Right kidney (tissue), 1 donor: Measurements from ENCODE around the gene PLEKHN1.
A peak's percentile ranks its signal among the peaks of the same experiment; 100 is the strongest.
"Not testable (repeated sequence)": the region's sequence is repeated elsewhere in the genome, so short reads cannot be mapped to it uniquely, and the experiment has no call there.

ENCODE experiments used
- DNase-seq: peaks from one replicate; pipeline ENCODE4 v3.0.0-alpha.2; 2016

The PLEKHN1 gene

DNA sequence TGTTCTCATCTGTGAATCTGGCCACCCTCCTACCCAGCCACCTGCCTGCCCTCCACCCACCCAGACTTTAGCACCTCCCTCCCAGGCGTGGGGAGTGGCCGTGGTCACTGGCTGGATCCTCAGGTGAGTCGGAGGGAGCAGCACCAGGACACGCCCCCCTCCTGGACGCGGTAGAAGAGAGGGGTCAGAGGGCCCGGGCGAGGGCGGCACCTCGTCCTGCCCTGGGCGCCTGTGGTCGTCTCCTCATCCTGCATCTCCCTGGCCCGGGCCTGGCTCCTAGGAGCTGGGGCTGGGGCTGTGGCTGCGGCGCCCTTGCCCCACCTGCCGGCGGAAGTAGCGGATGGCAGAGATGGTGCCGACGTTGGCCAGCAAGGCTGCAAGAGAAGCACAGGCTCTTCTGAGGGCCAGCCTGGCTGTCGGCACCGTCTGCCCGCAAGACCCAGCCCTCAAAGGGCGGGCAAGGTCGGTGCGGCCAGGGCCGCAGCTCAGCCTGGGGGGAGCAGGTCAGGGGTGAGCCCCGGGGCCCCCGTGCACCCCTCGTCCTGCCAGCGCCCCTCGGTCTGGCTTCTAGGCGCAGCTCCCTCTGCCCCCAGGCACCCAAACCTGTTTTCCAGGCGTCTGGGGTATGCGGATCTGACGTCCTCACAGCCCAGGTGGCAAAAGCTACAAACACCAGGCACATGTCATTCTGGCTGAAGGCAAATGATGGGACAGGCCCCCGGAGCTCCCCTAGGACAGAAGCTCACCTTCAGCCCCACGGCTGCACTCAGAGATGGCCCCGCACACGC is 9.8 kb downstream of the PLEKHN1 start:
- peak; percentile 74 for DNase-seq

GRCh38 chr1:976791-977190 is 10.5 kb downstream of the PLEKHN1 start:
- DNase-seq: not testable (repeated sequence)

DNA sequence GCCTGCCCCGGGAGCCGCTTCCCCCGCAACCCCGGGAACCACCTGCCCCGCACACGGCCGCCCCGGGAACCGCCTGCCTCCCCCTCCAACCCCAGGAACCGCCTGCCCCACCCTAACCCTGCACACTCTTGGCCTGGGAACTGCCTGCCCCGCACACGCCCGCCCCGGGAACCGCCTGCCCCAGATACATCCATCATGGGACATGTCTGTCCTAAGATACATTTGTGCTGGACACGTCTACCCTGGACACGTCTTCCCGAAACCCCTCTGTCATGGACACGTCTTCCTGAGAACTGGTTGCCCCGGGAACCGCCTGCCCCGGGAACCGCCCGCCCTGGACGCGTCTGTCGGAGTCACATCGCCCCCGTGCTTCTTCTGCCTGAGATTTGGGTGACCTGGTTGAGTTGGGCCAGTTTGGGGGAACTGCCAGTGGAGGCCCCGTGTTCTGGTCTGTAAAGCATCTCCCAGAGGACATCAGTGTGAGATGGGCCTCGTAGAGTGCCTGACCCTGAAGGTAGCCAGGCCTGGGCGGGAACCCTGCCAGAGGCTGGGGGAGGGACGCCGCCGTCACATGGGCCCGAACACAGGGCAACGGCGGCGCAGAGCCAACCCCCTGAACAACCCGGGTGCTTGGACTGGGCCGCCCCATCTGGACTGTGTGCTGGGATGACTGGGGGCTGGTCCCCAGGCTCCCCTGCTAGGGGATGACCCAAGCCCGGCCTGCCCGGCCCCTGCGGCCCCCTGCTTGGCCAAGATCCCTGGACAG is 12.0 kb downstream of the PLEKHN1 start:
- DNase-seq: no peak

DNA sequence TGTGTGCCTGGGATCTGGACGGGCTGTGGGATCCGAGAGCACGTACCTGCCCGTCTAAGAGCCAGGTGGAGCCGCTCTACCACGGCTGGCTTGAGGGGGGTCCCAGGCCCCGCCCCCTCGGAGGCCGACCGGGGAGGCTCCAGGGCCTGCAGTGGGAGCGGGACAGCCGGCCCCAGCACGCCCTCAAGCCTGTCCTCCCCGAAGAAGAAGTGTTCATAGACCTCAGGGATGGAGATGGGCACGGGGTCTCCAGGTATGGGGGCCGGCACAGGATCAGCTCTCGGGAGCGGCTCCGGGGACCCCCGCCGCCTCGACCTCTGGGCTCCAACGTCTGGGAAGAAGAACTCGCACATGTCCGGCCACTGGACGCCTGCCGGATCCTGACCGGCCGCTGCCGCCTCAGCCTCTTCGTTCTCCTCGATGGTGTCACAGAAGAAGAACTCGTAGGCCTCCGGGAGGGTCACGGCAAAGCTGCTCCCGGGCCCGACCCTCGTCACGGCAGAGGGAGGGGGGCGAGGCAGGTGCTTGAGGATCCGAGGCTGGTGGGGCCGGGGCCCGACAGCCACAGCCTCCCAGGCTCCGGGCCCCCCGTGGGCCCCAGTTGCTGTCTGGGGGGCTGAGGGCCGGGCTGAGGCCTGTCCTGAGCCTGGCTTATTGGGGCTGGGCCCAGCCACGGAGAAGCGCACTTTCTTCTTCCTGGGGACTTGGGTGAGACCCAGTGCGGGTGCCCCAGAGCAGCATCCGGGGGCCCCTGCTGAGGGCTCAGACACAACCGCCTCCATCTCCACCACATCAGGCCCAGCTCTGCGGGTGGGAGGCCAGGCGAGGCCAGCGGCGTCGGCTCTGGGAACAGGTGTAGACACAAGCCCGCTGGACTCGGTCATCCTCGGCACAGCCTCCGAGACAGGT is 12.8 kb downstream of the PLEKHN1 start:
- no peak for DNase-seq

GRCh38 chr1:979744-980072 is 13.4 kb downstream of the PLEKHN1 start:
- no peak for DNase-seq

GRCh38 chr1:980137-980571 is 13.9 kb downstream of the PLEKHN1 start:
- no peak for DNase-seq

DNA sequence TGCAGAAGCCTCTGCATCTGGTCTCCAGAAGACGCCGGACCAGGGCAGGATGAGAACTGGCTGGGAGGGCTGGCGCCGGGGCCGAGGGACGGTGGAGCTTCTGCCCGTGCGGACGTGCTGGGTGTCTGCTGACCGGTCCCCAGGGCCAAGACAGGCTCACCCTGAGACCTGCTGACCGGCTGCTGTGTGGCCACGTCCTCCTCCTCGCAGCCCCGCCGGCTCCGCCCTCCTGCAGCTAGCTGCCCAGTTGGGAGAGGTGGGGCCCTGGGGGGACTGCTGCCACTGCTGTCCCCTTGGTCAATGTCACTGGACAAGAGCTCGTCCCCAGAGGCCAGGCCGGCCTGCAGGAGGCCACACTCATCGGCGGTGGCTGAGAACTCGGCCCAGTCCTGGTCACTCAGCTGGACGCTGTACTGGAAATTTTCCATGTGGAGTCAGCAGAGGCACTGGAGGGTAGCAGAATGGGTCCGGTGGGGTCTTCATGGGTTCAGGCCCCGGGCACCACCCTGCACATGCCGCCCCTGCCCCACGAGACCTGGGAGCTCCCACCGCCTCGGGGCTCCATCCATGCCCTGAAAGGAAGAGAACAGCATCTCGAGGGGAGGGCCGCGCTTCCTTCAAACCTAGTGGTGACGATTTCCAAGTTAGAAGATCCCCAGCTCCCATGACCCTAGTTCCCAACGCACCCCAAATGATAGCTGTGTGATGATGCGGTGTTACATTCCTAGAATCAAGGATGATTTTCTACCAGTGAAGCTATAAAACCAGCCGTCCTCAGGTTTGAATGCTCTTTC is 14.5 kb downstream of the PLEKHN1 start:
- no peak for DNase-seq

GRCh38 chr1:981491-981954 is 15.2 kb downstream of the PLEKHN1 start:
- DNase-seq: no peak

GRCh38 chr1:981955-982558 is 15.8 kb downstream of the PLEKHN1 start, which contains the start of gene PERM1:
TSS of gene PERM1 (minus strand) at chr1:982093. CDS start at chr1:981029, 1,064 bp downstream.
- no peak for DNase-seq

GRCh38 chr1:982765-983436 is 16.6 kb downstream of the PLEKHN1 start:
- no peak for DNase-seq

DNA sequence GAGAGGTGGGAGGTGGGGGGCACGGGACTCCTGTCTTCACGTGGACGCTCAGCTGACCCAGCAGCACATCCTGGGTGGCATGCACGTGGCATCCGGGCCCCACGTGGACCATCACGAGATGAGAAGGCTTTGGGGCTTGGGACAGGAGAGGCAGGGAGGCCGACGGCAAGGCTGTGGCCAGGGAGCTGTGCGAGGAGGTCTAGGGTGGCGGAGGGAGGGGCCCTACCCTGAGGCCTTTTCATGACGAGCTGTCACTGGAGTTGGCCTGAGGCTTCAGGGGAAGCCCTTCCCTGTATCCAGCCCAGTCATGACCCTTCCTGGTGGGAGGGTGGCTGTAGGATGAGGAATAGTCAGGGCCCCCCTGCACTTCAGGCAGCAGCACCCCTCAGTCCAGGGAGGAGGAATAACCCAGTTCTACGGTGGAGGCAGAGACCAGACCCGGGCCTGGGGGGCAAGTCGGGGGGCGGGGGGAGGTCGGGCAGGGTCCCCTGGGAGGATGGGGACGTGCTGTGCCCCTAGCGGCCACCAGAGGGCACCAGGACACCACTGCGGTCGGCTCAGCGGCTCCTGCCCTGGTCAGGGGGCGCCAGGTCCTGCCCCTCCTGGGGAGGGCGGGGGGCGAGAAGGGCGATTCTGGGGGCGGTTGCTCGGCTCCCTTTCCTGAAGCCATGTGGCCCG is 17.7 kb downstream of the PLEKHN1 start:
- DNase-seq: no peak

- no peak for DNase-seq
These were observed 18.2 kb downstream of the PLEKHN1 start for GRCh38 chr1:984476-984814.

GRCh38 chr1:985126-985525 is 18.8 kb downstream of the PLEKHN1 start:
- DNase-seq: no peak

DNA sequence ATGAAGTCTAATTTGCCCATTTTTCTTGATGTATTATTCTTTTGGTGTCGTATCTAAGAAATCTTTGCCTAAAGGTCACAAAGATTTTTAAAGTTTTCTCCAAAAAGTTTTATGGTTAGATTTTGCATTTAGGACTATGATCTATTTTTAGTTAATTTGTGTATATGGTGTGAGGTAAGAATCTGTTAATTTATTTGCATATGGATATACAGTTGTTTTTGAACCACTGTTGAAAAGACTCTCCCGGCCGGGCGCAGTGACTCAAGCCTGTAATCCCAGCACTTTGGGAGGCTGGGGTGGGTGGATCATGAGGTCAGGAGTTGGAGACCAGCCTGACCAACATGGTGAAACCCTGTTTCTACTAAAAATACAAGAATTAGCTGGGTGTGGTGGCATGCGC is 21.8 kb downstream of the PLEKHN1 start:
- not testable (repeated sequence) for DNase-seq

- not testable (repeated sequence) for DNase-seq
These were observed 25.0 kb downstream of the PLEKHN1 start for GRCh38 chr1:991275-991674.

- no peak for DNase-seq
These were observed 25.6 kb downstream of the PLEKHN1 start for GRCh38 chr1:991895-992294.

DNA sequence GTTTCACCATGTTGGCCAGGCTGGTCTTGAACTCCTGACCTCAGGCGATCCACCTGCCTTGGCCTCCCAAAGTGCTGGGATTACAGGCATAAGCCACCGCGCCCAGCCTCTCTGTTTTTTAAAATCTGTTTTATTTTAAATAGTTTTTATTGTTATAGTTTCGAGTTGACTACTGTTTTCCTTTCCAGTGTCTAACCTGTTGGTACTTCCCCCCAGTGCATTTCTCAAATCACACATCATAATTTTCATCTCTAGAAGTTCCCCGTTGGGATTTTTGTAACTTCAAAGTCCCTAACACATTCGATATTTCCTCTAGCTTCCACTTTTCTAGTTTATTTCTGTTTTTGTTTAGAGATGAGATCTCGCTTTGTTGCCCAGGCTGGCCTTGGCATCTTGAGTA is 26.1 kb downstream of the PLEKHN1 start:
- DNase-seq: no peak

DNA sequence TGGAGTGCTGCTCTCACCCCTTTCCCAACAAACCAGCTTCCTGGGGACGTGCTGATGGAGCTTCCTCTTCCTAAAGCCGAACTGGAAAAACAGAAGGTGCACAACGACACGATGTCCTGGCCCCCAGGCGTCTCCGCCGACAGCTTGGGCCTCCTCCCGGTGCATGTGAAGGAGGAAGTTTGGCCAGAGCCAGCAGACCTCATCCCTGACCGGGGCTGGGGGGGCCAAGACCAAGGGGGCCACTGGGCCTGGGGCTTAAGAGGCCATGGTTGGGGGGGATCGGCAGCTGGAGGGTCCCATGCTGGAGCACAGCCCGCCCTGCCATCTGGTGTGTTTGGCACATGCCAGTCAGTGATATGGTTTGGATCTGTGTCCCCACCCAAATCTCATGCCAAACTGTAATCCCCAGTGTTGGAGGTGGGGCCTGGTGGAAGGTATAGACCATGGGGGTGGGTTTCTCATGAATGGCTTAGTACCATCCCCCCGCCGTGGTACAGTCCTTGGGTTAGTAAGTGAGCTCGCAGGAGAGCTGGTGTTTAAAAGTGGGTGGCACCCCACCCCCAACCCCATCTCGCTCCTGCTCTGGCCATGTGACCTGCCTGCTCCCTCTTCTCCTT is 27.2 kb downstream of the PLEKHN1 start:
- DNase-seq: no peak

DNA sequence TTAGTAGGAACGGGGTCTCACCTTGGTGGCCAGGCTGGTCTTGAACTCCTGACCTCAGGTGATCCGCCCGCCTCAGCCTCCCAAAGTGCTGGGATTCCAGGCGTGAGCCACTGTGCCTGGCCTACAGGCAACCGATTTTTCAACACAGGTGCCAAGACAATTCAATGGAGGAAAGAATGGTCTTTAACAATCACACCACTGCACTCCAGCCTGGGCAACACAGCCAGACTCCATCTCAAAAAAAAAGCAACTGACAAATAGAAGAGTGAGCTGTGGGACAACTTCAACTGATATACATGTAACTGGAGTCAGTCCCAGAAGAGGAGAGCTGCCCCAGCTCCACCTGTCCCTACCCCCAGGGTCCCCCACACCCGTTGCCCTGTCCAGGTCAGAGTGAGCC is 28.3 kb downstream of the PLEKHN1 start:
- DNase-seq: not testable (repeated sequence)
